HG02981 (cell line): ENCODE measurements around the gene AMELX.

Experiments used
- ATAC-seq: cut with Tn5 transposase; IDR thresholded peaks from one replicate; pipeline ENCODE4 v1.9.1; 2021; ENCODE audit warnings: mild to moderate bottlenecking, moderate library complexity; ENCODE audit not compliant: unreplicated experiment

Gene AMELX

GRCh38 chrX:11293113-11293512 is at the start of gene AMELX:
AMELX (plus strand) TSS chrX:11293413; CDS start chrX:11294789, 1,376 bp downstream.
- ATAC-seq, result no peak

DNA sequence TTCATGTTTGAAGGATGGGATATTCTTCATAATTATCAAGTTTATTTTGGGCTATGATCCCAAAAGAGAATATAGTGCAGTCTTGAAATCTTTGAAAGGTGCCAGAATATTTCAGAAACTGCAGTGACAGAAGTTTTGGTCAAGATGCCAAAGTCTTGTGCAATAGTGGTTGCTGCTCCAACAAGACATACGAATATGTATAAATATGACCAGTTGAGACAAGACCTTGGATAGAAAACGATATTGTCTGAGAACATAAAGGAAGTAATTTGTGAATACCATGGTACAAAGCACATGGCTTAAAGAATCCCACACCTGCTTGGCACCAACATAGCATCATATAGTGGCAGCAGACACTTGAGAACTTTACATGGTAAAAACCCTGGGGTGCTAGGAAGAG is 48.6 kb upstream of the AMELX start:
- no peak for ATAC-seq

DNA sequence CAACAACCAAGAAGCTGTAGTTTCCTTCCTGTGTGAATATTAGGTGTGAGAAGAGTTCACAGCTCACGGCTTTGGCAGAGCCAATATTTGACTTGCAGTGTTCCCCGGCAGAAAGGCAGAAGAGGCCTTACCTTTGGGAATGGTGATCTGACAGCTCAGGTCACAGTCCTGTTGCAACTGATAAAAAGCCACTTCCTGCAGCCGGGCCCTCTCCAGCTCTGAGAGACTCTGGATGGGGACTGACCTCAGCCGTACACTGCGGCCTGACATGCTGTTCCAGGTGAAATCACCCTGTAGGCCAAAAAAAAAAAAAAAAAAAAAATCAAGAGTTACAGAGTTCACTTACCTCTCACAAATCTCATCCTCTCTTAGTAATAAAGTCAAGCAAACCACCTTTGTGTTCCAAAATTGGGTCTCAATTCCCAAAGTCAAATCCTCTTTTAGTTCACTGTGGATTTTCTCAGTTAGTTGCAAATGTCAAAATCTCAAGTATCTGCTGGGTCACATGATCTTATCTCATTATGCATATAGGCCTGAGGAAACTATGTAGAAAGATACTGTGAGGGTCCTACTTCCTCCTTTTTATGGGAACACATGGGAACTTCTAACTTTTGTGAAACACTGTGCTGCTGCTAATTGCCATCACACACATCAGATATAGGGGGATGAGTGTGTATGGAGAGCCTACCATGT is 38.6 kb upstream of the AMELX start:
- ATAC-seq, result no peak

GRCh38 chrX:11257290-11257689 is 35.9 kb upstream of the AMELX start:
- ATAC-seq, result no peak

DNA sequence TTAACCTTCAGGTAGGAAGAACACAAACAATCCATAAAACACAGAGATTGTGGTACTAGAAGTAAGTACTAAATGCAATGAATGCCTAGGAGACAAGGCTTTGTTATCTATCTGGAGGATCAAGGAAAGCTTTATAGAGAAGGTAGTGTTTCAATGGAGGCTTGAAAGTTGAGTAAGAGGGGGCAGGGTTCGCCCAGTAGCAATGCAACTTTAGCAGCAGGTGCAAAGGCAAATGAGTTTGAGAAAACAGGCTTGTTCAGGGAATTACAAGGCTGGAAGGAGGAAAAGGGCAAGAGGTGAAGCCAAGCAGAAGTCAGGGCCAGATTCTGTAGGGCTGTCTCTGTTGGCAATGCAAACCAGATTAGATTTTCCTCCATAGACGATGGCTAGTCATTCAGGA is 35.5 kb upstream of the AMELX start:
- ATAC-seq, result no peak

GRCh38 chrX:11259437-11259836 is 33.8 kb upstream of the AMELX start:
- no peak for ATAC-seq

DNA sequence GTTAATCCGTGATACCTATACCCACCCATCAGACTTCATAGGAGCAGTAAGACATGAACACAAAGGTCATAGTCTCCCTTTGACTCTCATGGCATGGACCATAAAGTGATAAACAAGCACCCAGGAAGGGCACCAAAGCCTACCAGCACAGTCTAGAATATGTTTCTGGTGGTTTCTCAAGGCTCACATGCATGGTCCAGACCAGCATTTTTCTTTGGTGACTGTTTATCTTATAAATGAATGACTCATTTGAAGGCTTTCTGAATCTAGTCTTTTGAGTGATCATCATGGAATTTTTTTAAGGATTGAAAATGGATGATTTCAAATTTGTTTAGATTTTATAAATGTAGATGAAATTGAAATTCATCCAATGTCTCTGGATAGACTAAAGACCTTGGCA is 32.0 kb upstream of the AMELX start:
- no peak for ATAC-seq

DNA sequence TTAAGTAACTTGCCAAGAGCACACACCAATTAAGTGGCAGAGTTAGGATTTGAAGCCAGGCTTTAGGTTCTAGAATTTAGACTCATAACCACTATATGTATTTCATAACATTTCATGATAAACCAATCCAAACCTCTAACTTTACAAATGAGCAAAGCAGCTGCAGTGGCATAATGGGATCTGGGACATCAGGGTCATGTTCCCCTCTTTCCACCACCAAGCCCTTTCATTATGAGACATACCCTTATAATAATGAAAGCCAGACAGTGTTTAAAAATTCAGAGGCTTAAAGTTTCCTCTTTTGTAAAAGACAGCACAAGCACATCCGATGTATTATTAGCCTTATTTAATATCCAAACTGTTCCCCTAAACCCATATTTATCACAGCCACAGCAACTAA is 28.3 kb upstream of the AMELX start:
- ATAC-seq, result no peak

GRCh38 chrX:11265352-11265751 is 27.9 kb upstream of the AMELX start:
- ATAC-seq, result no peak

DNA sequence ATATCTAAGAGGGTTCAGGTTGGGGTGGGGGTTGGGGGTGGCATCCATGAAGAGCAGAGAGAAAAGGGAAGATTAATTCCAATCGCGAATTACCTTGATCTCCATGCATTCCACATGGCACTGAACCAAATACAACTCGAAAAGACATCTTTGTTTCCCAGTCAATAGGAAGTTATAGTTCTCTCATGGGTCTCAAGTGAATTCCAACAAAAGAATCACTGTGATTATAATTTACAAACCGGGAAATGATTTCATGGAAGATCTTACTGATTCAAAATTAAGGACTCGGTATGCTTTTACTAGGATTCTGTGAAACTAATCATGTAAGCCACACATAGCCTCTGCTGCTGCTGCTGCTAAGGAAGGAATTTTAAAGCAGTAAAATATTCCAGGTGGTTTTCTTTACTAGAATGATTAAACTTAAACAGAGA is 26.6 kb upstream of the AMELX start:
- no peak for ATAC-seq

DNA sequence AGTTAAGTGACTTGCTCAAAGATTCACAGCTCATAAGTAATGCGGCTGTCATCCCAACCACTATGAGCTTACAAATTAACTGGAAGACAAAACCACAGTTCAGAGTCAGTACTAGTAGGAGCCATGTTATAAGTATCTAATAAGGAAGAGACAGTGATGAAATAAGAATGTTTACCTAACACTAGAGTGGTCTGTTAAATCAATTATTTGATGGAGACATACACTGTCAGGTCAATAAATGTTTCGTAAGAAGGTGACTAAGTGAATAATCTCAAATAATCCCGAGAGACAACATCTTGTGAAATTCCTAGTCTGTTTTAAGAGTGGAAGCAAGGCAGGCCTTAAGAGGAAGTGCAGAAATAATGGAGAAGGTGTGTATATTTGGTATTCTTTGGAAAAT is 25.8 kb upstream of the AMELX start:
- peak; percentile 44 for ATAC-seq

- no peak for ATAC-seq
Measured at GRCh38 chrX:11269006-11269405, 24.2 kb upstream of the AMELX start.

DNA sequence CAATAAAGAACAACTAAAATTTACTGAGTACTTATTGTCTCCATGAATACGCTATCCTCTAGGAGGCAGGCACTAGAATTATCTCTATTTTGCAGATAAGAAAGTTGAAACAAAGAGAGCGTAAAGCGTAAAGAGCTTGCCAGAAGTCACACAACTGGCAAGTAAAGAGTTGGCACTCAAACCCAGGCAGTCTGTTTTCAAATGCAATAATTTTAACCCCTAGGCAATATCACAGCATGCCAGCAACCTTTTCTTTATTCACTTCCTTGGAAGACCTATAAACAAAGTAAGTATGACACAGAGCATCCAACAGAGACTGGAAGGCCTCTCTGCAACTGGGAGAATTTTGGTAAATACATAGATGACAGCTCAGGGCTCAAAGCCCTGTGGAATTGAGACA is 23.2 kb upstream of the AMELX start:
- ATAC-seq, result no peak

- no peak for ATAC-seq
Measured at GRCh38 chrX:11272290-11272689, 20.9 kb upstream of the AMELX start.

- ATAC-seq, result no peak
Measured at GRCh38 chrX:11272863-11273262, 20.4 kb upstream of the AMELX start.

DNA sequence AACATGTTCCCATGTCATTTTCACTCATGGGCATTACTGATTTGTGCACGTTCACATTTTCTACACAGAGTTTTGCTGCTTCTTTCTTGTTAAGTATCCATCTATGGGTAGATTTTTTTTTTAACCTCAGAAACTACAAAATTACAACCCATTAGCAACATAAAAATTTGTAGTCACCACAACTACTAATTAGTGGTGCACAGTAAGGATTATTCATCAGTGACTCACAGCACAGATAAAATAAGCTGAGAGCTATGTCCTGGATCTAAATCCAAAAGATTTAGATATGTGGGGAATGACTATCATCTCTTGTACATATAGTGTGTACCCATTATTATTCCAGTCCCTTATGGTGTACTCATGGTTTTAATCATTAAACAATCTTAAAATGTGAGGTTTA is 19.7 kb upstream of the AMELX start:
- ATAC-seq, result no peak

GRCh38 chrX:11282043-11282442 is 11.2 kb upstream of the AMELX start:
- ATAC-seq, result no peak

DNA sequence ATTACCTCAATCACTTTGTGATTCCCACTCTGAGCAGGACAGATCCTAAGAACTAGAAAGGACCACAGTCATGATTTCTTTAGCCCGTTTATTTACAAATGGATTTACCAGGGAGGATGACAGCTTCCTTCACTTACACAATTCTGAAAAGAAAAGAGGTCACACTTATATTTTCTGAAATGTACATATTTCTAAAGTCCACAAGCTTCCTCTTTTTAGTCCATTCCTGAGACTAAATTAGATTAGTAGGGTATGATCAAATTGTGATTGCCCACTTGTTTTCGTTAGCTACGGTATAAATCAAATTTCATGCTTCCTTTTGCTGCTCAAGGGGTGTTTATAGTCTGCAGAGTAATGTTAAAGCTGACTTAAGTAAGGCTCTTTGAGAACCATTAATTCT is 7.6 kb upstream of the AMELX start:
- ATAC-seq, result no peak

GRCh38 chrX:11287505-11287904 is 5.7 kb upstream of the AMELX start:
- no peak for ATAC-seq

DNA sequence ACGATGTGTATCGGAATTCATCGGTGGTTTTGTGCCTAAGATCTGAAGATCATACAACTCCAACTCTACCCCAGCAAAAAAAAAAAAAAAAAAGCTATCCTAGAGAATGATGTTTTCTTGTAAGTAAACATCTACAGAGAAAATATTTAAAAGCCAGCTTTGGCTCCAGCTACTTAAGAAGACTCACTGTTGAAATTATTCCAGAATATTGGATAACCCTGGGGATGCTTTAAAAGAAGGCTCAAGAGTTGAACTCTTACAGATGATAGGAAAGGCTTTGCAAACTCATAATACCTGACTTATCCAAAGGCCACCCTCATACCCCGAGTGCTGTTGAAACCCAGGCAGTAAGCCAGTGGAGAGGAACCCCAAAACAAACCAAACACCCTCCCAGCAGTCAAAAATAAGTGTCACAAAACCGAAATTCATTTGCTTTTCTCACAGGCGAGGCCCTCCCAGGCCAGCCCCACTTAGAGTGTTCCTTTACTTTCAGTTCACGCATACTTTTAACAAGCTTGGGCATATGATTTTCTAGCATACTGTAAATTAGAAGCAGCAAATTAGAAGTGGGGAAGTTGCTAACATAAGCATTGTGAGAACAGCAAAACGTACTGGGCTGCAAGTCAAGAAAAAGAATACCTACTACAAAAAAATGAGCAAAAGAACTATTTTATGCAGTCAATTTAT is 2.7 kb upstream of the AMELX start:
- no peak for ATAC-seq

GRCh38 chrX:11296051-11296450 is 2.8 kb downstream of the AMELX start:
- ATAC-seq, result no peak

- no peak for ATAC-seq
Measured at GRCh38 chrX:11298600-11298999, 5.4 kb downstream of the AMELX start.

- no peak for ATAC-seq
Measured at GRCh38 chrX:11304829-11305228, 11.6 kb downstream of the AMELX start.
